Spleen (tissue), 11 donors: Measurements from ENCODE around the gene ACAD9. TPM values are rescaled to one million over a fixed set of nuclear protein-coding genes. Genes with fewer than 3 reads are reported as not detected.

Source experiments
- DNase-seq: peaks from one replicate; pipeline ENCODE4 v3.0.0-alpha.2; 2020
- H3K27ac ChIP-seq, 8 donors: fragments of 200-600 bp; sonication (generic) in 7 of 8; 1 replicate in 4 of 8; 2 replicates in 4 of 8; pipeline versions ENCODE4 v1.5.0 to v1.8.0; 2016 to 2021; ENCODE audit warnings: inconsistent platforms in 4 of 8, mild to moderate bottlenecking in 4 of 8, moderate library complexity in 1 of 8
- H3K27me3 ChIP-seq, 7 donors: fragments of 200-600 bp; sonication (generic) in 6 of 7; replicated peaks in 1 of 7; 1 replicate in 4 of 7; 2 replicates in 3 of 7; pipeline versions ENCODE4 v1.5.0 to v1.8.0; 2016 to 2021; ENCODE audit warnings: inconsistent platforms in 3 of 7, mild to moderate bottlenecking in 1 of 7
- H3K36me3 ChIP-seq, 6 donors: fragments of 200-600 bp; sonication (generic) in 5 of 6; 1 replicate in 4 of 6; 2 replicates in 2 of 6; pipeline versions ENCODE4 v1.5.0 to v1.8.0; 2016 to 2021; ENCODE audit warnings: inconsistent platforms in 2 of 6
- H3K4me1 ChIP-seq, 6 donors: fragments of 200-600 bp; sonication (generic) in 5 of 6; 1 replicate in 3 of 6; 2 replicates in 3 of 6; pipeline versions ENCODE4 v1.5.0 to v1.8.0; 2016 to 2021; ENCODE audit warnings: inconsistent platforms in 3 of 6
- H3K4me3 ChIP-seq, 8 donors: fragments of 200-600 bp; sonication (generic) in 7 of 8; 1 replicate in 4 of 8; 2 replicates in 4 of 8; pipeline versions ENCODE4 v1.5.0 to v1.8.0; 2016 to 2021; ENCODE audit warnings: inconsistent platforms in 4 of 8, mild to moderate bottlenecking in 4 of 8, moderate library complexity in 2 of 8
- H3K9me3 ChIP-seq, 8 donors: fragments of 200-600 bp; sonication (generic) in 7 of 8; 1 replicate in 4 of 8; 2 replicates in 4 of 8; pipeline versions ENCODE4 v1.5.0 to v1.8.0; 2016 to 2021; ENCODE audit warnings: inconsistent platforms in 4 of 8
- CTCF ChIP-seq, 11 experiments: fragments of 200-600 bp in 7 of 11; fragments of 450-650 bp in 4 of 11; sonication (generic) in 4 of 11; IDR thresholded peaks in 8 of 11; conservative IDR thresholded peaks in 3 of 11; 1 replicate in 7 of 11; 2 replicates in 4 of 11; pipeline versions ENCODE4 v1.4.0 to v1.8.0; 2016 to 2021; ENCODE audit warnings: antibody characterized with exemption in 11 of 11, inconsistent platforms in 4 of 11, mild to moderate bottlenecking in 1 of 11
- POLR2A ChIP-seq, 3 donors: fragments of 450-650 bp; IDR thresholded peaks; one replicate each; pipeline ENCODE4 v1.5.1; 2017; ENCODE audit warnings: antibody characterized with exemption in 3 of 3, mild to moderate bottlenecking in 1 of 3
- POLR2AphosphoS5 ChIP-seq, 3 donors: sonication (generic); formaldehyde crosslinking; IDR thresholded peaks; one replicate each; pipeline ENCODE4 v1.5.1; 2017; ENCODE audit warnings: antibody characterized with exemption in 3 of 3
- WGBS, 5 donors: extraction: QIAGEN DNeasy Blood & Tissue Kit in 3 of 5; methylation state at CpG; one replicate each; pipeline versions ENCODE4 v1.1.5 to v1.1.7; 2013 to 2018; 5-methylcytosine and 5-hydroxymethylcytosine counted together
- intact Hi-C: fragments of 100-400 bp; cut with DNase I; formaldehyde crosslinking; loops from one replicate; pipeline ENCODE4 v1.15.0; 2023; ENCODE audit warnings: low total_unique reads
- polyA plus RNA-seq, 3 donors: library from polyadenylated mRNA; stranded (reverse); fragments of 200-250 nt; gene quantifications; one replicate each; pipeline ENCODE4 v1.2.1, GENCODE V29; 2013
- total RNA-seq, 7 donors: library from RNA; depleted of rRNA in 3 of 7; stranded (reverse); fragments of >200 nt in 3 of 7; fragmentation: NEBNext Ultra II Directional in 4 of 7; extraction: Animal tissue kit (Norgen Biotek cat#: 25700) in 4 of 7; gene quantifications; one replicate each; pipeline versions ENCODE4 v1.1.0 to v1.2.1, GENCODE V29; 2016 to 2021
- donor health status: healthy with polysubstance abuse.
- donor health status: DM: no; HTN: no; CAD: no; lungs with moderate emphysema.
- donor health status: DM: no; HTN: no; CAD: no.
- donor health status: Bipolar disorder and iron deficiency.
- donor health status: healthy.
- donor health status: DM: no; HTN: no; CAD: no.
- donor health status: DM: yes; HTN: yes; CAD: no.

ACAD9 gene
- total and polyA plus RNA-seq, 10 donors, result 18.8 to 52.8 (median 46.4) TPM

GRCh38 chr3:128935922-128936321 is 56.5 kb downstream of the ACAD9 start:
- intact Hi-C loops, result no loop called here
- TF ChIP-seq CTCF (IDR thresholded peaks at IDR 0.05 in 8 of 11, conservative IDR thresholded peaks at IDR 0.05 in 3 of 11) (no peak), POLR2A (IDR thresholded peaks at IDR 0.05) (no peak), POLR2AphosphoS5 (IDR thresholded peaks at IDR 0.05) (no peak)
- Histone ChIP-seq H3K4me3 (no peak overlapping the region), H3K27me3 (peaks cover 0 to 16% (median 0%) of the 10 kb centered on the region in 7 donors), H3K4me1 (no peaks in the 10 kb centered on the region), H3K9me3 (no peaks in the 10 kb centered on the region), H3K27ac (no peak overlapping the region), H3K36me3 (no peaks in the 10 kb centered on the region)
- no peak for DNase-seq
- 65 to 94% (median 85%) methylated on average over 2 of the region's 2 CpGs for WGBS, 5 donors

- no peak for DNase-seq
- Histone ChIP-seq H3K4me1 (no peaks in the 10 kb centered on the region), H3K27ac (no peak overlapping the region), H3K27me3 (peaks cover 0 to 16% (median 0%) of the 10 kb centered on the region in 7 donors), H3K4me3 (no peak overlapping the region), H3K9me3 (no peaks in the 10 kb centered on the region), H3K36me3 (no peaks in the 10 kb centered on the region)
- TF ChIP-seq POLR2AphosphoS5 (IDR thresholded peaks at IDR 0.05) (no peak), CTCF (IDR thresholded peaks at IDR 0.05 in 8 of 11, conservative IDR thresholded peaks at IDR 0.05 in 3 of 11) (no peak), POLR2A (IDR thresholded peaks at IDR 0.05) (no peak)
- 68 to 89% (median 77%) methylated on average over 4 of the region's 4 CpGs for WGBS, 5 donors
- intact Hi-C loops, result no loop called here
Measured at GRCh38 chr3:128936341-128936740, 56.9 kb downstream of the ACAD9 start.

- Histone ChIP-seq H3K9me3 (no peaks in the 10 kb centered on the region), H3K27me3 (peaks cover 0 to 7% (median 0%) of the 10 kb centered on the region in 7 donors), H3K4me1 (no peaks in the 10 kb centered on the region), H3K27ac (no peak overlapping the region), H3K36me3 (no peaks in the 10 kb centered on the region), H3K4me3 (no peak overlapping the region)
- intact Hi-C loops, result no loop called here
- 89 to 100% (median 92%) methylated on average over 1 of the region's 1 CpG for WGBS, 5 donors
- no peak for DNase-seq
- TF ChIP-seq POLR2AphosphoS5 (IDR thresholded peaks at IDR 0.05), result no peak
- TF ChIP-seq CTCF (IDR thresholded peaks at IDR 0.05 in 8 of 11, conservative IDR thresholded peaks at IDR 0.05 in 3 of 11), result no peak
- no peak for TF ChIP-seq POLR2A (IDR thresholded peaks at IDR 0.05)
Measured at GRCh38 chr3:128940252-128940651, 60.8 kb downstream of the ACAD9 start.

- Histone ChIP-seq H3K27me3 (peaks cover 0 to 6% (median 0%) of the 10 kb centered on the region in 7 donors), H3K4me1 (no peaks in the 10 kb centered on the region), H3K27ac (no peak overlapping the region), H3K36me3 (no peaks in the 10 kb centered on the region), H3K4me3 (no peak overlapping the region), H3K9me3 (no peaks in the 10 kb centered on the region)
- WGBS, 5 donors, result 81 to 92% (median 90%) methylated on average over 14 to 15 of the region's 15 CpGs
- intact Hi-C loops, result no loop called here
- TF ChIP-seq CTCF (IDR thresholded peaks at IDR 0.05 in 8 of 11, conservative IDR thresholded peaks at IDR 0.05 in 3 of 11) (no peak), POLR2A (IDR thresholded peaks at IDR 0.05) (no peak), POLR2AphosphoS5 (IDR thresholded peaks at IDR 0.05) (no peak)
- no peak for DNase-seq
Measured at GRCh38 chr3:128942161-128942952, 62.9 kb downstream of the ACAD9 start.
